Stimulated activated naive B cell treated with anti-CD40 and anti-IgM and Interleukin-4, amounts not matched to agents 10 μg/mL and 1 μg/mL and 100 μg/mL, for 72 hours (primary cell): ENCODE results near the gene IFT52.
A peak's percentile ranks its signal among the peaks of the same experiment; 100 is the strongest.

ENCODE experiments used
- ATAC-seq, 2 donors: fragments of 150-1000 bp; cut with Tn5 transposase; replicated peaks; 2 replicates each; pipeline ENCODE4 v1.10.0; 2021; ENCODE audit warnings: moderate library complexity in 1 of 2
- DNase-seq: peaks from one replicate; pipeline ENCODE4 v3.0.0; 2021
- H3K27ac Mint-ChIP-seq: one replicate; pipeline ENCODE4 v1.8.0; 2022; ENCODE audit warnings: mild to moderate bottlenecking, mixed read lengths
- H3K27me3 Mint-ChIP-seq, 2 donors: one replicate each; pipeline ENCODE4 v1.8.0; 2022; ENCODE audit warnings: mixed read lengths in 2 of 2
- H3K36me3 Mint-ChIP-seq, 2 donors: one replicate each; pipeline ENCODE4 v1.8.0; 2022; ENCODE audit warnings: mixed read lengths in 2 of 2, mild to moderate bottlenecking in 1 of 2
- H3K4me1 Mint-ChIP-seq, 2 donors: one replicate each; pipeline ENCODE4 v1.8.0; 2022; ENCODE audit warnings: mixed read lengths in 2 of 2, mild to moderate bottlenecking in 1 of 2
- H3K4me3 Mint-ChIP-seq, 2 donors: one replicate each; pipeline ENCODE4 v1.8.0; 2022; ENCODE audit warnings: mild to moderate bottlenecking in 2 of 2, mixed read lengths in 2 of 2, moderate library complexity in 1 of 2
- H3K9me3 Mint-ChIP-seq, 2 donors: one replicate each; pipeline ENCODE4 v1.8.0; 2022; ENCODE audit warnings: mixed read lengths in 2 of 2, mild to moderate bottlenecking in 1 of 2

Gene IFT52

DNA sequence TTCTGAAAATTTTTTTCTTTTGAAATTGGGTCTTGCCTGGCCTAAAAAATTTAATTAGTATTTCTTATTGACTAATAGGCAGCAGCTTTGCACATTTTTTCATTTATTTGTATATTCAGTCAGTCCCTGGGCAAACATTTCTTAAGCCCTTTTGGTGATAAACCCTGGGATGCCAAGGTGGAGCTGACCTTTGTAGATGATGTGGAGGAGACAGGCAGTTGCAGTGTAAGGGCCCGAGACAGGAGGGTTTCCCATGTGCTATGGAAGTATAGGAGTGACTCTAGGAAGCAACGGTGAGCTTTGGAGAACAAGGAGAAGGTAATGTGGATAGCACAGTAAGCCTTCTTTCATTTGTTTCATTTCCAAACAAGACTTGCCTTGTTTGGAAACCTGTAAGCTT is 79.7 kb downstream of the IFT52 start:
- H3K36me3 Mint-ChIP-seq: peaks cover 7 to 11% of the 10 kb centered on the region in 2 donors
- no peak overlapping the region for H3K4me3 Mint-ChIP-seq
- H3K4me1 Mint-ChIP-seq: peaks cover 4 to 19% of the 10 kb centered on the region in 2 donors
- no peaks in the 10 kb centered on the region for H3K9me3 Mint-ChIP-seq
- DNase-seq: no peak
- no peak overlapping the region for H3K27ac Mint-ChIP-seq
- no peak for ATAC-seq
- no peaks in the 10 kb centered on the region for H3K27me3 Mint-ChIP-seq

DNA sequence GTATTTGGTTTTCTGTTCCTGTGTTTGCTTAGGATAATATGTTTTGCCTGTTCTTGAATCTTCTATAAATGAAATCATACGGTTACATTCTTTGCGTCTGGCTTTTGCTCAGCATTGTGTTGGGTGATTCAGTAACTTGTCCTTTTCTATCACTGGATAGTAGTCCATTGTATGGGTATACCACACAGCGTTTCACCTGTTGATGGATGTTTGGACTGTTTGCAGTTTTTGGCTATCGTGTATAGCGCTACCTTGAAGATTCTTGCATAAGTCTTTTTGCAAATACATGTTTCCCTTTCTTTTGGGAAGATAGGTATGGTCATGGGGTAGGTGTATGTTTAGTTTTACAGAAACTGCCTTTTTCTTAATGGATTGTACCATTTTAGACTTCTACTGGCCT is 85.6 kb downstream of the IFT52 start:
- ATAC-seq (no peak), DNase-seq (no peak)
- peaks cover 11 to 21% of the 10 kb centered on the region in 2 donors for H3K4me1 Mint-ChIP-seq
- H3K27me3 Mint-ChIP-seq: no peaks in the 10 kb centered on the region
- no peaks in the 10 kb centered on the region for H3K9me3 Mint-ChIP-seq
- no peak overlapping the region for H3K27ac Mint-ChIP-seq
- peaks cover 9 to 15% of the 10 kb centered on the region in 2 donors for H3K36me3 Mint-ChIP-seq
- no peak overlapping the region for H3K4me3 Mint-ChIP-seq

DNA sequence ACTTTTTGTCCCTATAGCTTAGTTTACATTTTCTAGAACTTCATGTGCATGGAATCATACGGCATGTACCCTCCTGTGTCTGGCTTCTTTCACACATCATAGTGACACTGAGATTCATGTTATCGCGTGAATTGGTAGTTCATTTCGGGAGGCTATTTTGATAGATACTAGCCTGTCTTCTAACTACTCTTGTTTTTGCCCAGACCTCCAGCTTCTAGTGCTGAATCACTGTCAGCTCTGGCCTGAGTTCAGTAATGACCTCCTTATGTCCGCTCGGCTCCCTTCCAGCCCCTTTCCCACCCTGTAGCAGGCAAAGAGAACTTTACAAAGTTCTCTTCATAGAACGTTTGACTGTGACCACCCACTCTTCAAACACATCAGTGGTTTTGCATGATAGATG is 90.2 kb downstream of the IFT52 start:
- Mint-ChIP-seq H3K4me1 (peaks cover 28 to 40% of the 10 kb centered on the region in 2 donors), H3K27me3 (no peaks in the 10 kb centered on the region), H3K4me3 (peak overlapping the region; percentile 2 to 64), H3K9me3 (no peaks in the 10 kb centered on the region), H3K27ac (peak overlapping the region; percentile 20), H3K36me3 (peaks cover 6 to 9% of the 10 kb centered on the region in 2 donors)
- no peak for DNase-seq
- ATAC-seq: peak; percentile 1

DNA sequence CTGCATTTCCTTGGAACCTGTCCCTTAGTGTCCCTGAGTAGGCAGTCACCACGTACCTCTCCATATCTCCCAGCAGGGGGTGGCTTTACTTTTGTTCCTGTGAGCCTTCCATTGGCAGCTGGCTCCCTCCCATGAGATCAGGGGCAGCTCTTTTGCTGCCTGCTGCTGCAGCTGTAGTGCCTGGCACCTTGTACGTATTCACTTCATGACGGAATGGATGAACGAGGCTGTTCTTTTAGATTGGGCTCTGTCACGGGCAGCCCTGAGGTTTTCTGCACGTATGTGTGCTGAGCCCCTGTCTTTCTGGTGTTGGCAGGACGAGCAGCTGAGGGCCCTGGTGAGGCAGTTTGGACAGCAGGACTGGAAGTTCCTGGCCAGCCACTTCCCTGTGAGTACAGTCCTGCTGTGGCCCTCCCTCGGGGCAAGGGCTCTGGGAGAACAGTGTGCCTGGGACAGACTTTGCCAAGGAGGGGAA is 90.8 kb downstream of the IFT52 start:
- Mint-ChIP-seq H3K27ac (peak overlapping the region; percentile 91), H3K9me3 (no peaks in the 10 kb centered on the region), H3K4me3 (peak overlapping the region; percentile 2 to 64), H3K4me1 (peaks cover 27 to 45% of the 10 kb centered on the region in 2 donors), H3K36me3 (peaks cover 5 to 6% of the 10 kb centered on the region in 2 donors), H3K27me3 (no peaks in the 10 kb centered on the region)
- ATAC-seq (peak; percentile 62 to 64), DNase-seq (peak; percentile 20)

DNA sequence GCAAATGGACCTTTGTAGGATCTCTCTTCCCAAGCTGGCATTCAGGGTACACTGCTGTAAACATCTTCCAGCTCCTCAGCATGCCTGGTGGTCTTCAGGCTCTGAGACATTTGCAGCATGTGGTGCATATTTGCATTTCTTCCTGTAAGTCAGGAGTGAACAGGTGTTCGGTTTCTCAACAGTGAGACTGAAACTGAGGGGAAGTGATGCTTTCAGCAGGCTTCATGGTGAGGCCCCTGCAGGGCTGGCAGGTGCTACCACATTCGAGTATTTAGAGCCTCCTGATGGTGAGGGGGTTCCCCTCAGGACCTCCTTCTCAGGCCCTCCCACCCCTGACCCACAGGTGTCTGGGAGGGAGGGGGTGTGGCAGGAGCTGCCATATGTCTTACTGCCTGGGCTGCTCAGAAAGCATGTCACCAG is 91.3 kb downstream of the IFT52 start:
- H3K9me3 Mint-ChIP-seq: no peaks in the 10 kb centered on the region
- H3K36me3 Mint-ChIP-seq: peaks cover 4 to 8% of the 10 kb centered on the region in 2 donors
- H3K4me3 Mint-ChIP-seq: peak overlapping the region; percentile 2 to 64
- no peaks in the 10 kb centered on the region for H3K27me3 Mint-ChIP-seq
- DNase-seq (peak; percentile 77), ATAC-seq (peak; percentile 94 to 97)
- H3K4me1 Mint-ChIP-seq: peaks cover 28 to 50% of the 10 kb centered on the region in 2 donors
- peak overlapping the region; percentile 91 for H3K27ac Mint-ChIP-seq

DNA sequence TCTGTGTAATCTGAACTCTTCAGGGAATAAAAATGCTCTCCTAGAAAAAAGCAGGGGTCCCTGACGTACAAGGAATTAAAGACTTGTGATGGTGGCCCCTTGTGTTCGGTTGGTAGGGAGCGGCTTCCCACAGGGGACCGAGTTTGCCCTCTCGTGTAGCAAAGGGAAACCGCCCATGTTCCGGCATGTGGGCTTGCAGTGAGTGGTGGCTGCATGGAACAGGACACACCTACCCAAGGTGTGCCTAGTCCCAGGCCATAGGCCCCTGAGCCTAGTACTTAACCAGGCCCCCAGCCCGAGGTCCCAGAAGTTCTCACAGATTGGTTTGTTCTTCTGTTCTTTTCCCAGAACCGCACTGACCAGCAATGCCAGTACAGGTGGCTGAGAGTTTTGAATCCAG is 91.7 kb downstream of the IFT52 start:
- ATAC-seq (peak; percentile 22 to 33), DNase-seq (no peak)
- Mint-ChIP-seq H3K4me1 (peaks cover 28 to 51% of the 10 kb centered on the region in 2 donors), H3K27ac (peak overlapping the region; percentile 91), H3K9me3 (no peaks in the 10 kb centered on the region), H3K27me3 (no peaks in the 10 kb centered on the region), H3K36me3 (peaks cover 1 to 4% of the 10 kb centered on the region in 2 donors), H3K4me3 (peak overlapping the region in 1 of 2 donors; percentile 64)

DNA sequence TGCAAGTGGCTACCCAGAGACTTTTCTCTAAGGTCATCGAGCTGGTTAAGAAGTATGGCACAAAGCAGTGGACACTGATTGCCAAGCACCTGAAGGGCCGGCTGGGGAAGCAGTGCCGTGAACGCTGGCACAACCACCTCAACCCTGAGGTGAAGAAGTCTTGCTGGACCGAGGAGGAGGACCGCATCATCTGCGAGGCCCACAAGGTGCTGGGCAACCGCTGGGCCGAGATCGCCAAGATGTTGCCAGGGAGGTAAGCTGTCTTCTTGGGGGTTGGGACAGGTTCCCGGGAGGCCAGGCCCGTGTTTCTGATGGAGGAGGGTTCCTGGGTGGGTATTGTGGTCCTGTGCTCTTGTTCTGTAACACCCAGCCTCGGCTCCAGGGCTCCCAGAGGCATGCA is 96.1 kb downstream of the IFT52 start:
- Mint-ChIP-seq H3K4me3 (no peak overlapping the region), H3K4me1 (peaks cover 20 to 44% of the 10 kb centered on the region in 2 donors), H3K9me3 (no peaks in the 10 kb centered on the region), H3K36me3 (peaks cover 2 to 15% of the 10 kb centered on the region in 2 donors), H3K27ac (no peak overlapping the region), H3K27me3 (no peaks in the 10 kb centered on the region)
- DNase-seq: no peak
- no peak for ATAC-seq

DNA sequence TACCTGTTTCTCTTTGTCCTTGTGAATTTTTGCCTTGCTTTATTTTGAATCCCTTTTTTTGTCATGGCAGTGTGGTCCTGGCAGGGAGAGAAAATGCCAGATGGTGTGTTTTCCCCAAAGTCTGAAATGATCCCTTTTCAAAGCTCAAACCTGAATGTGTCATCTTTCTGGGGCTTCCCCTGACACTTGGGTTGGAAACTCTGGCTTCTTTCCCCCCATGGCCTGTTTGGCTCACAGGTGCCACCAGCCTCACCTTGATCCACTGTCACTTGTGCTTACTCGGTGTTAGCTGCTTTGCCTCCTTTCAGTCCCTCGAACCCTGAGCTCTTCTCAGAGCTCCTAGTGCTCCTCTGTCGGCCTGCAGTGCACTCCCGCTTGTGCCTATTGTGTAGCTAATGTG is 98.4 kb downstream of the IFT52 start:
- ATAC-seq (no peak), DNase-seq (no peak)
- no peak overlapping the region for H3K4me3 Mint-ChIP-seq
- no peaks in the 10 kb centered on the region for H3K9me3 Mint-ChIP-seq
- peaks cover 2 to 15% of the 10 kb centered on the region in 2 donors for H3K36me3 Mint-ChIP-seq
- H3K4me1 Mint-ChIP-seq: peaks cover 11 to 30% of the 10 kb centered on the region in 2 donors
- H3K27ac Mint-ChIP-seq: peak overlapping the region; percentile 28
- no peaks in the 10 kb centered on the region for H3K27me3 Mint-ChIP-seq

DNA sequence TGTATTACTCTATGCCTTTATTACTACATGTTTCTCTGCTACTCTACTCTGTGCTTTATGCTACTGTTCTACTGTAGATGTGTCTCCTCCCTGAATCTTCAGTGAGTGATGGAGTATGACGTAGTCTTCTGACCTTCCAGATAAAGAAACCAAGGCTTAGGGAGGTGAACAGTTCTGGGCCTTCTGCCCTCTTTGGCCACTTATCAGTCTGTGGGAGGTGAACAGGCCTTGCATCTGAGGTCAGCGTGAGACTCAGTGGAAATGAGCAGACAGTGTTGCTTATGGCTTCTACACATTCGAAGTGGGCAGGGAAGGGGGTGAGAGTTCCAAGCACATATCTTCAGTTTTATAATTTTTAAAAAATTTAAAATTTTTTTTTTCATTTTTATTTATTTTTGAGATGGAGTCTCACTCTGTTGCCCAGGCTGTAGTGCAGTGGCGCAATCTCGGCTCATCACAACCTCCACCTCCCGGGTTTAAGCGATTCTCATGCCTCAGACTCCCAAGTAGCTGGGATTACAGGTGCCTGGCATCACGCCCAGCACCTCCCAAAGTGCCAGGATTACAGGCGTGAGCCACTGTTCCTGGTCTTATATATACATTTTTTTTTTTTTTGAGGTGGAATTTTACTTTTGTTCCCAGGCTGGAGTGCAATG is 100.3 kb downstream of the IFT52 start:
- H3K4me1 Mint-ChIP-seq: peaks cover 11 to 29% of the 10 kb centered on the region in 2 donors
- H3K4me3 Mint-ChIP-seq: no peak overlapping the region
- H3K27me3 Mint-ChIP-seq: no peaks in the 10 kb centered on the region
- H3K27ac Mint-ChIP-seq: no peak overlapping the region
- peaks cover 5 to 15% of the 10 kb centered on the region in 2 donors for H3K36me3 Mint-ChIP-seq
- ATAC-seq (no peak), DNase-seq (no peak)
- H3K9me3 Mint-ChIP-seq: no peaks in the 10 kb centered on the region

DNA sequence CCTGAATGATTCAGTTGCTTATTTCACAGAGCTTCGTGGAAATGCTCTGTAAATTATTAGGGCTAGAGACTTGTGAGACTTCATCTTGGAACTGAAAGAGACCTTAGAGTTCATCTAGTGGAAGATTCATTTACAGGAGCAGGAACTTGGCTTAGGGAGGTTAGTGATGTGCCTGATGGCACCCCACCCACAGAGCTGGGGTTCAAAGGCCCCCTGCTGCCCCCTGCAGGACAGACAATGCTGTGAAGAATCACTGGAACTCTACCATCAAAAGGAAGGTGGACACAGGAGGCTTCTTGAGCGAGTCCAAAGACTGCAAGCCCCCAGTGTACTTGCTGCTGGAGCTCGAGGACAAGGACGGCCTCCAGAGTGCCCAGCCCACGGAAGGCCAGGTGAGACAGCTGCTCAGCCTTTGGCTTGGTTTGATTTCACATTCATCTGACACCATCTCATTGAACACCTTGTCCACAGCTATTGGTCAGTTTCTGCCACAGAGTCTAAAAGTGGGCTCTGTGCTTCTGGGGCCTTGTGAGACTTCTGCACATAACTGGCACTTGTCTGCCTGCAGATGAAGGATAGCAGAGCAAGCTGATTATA is 101.3 kb downstream of the IFT52 start:
- peak; percentile 85 to 91 for ATAC-seq
- no peak overlapping the region for H3K27ac Mint-ChIP-seq
- H3K4me3 Mint-ChIP-seq: no peak overlapping the region
- peaks cover 5 to 14% of the 10 kb centered on the region in 2 donors for H3K36me3 Mint-ChIP-seq
- peak; percentile 46 for DNase-seq
- H3K4me1 Mint-ChIP-seq: peaks cover 10 to 19% of the 10 kb centered on the region in 2 donors
- H3K27me3 Mint-ChIP-seq: no peaks in the 10 kb centered on the region
- no peaks in the 10 kb centered on the region for H3K9me3 Mint-ChIP-seq

DNA sequence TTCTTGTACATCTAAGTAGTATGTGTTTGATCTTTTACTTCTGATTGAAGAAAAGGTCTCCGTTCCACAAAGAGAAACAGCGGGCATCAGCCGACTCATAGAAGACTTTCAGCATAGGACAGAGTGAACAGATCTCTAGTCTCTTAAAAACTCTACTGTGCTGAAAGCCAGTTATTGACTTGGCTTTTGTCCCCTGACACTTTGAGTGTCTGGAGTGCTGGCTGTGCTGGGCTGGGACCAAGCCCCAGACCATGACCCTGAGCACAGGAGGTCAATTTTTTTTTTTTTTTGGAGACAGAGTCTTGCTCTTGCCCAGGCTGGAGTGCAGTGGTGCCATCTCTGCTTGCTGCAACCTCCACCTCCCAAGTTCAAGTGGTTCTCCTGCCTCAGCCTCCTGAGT is 104.0 kb downstream of the IFT52 start:
- no peak for DNase-seq
- peaks cover 4% of the 10 kb centered on the region in 2 donors for H3K4me1 Mint-ChIP-seq
- H3K36me3 Mint-ChIP-seq: peaks cover 6 to 9% of the 10 kb centered on the region in 2 donors
- no peaks in the 10 kb centered on the region for H3K9me3 Mint-ChIP-seq
- no peaks in the 10 kb centered on the region for H3K27me3 Mint-ChIP-seq
- no peak for ATAC-seq
- H3K4me3 Mint-ChIP-seq: no peak overlapping the region
- no peak overlapping the region for H3K27ac Mint-ChIP-seq

DNA sequence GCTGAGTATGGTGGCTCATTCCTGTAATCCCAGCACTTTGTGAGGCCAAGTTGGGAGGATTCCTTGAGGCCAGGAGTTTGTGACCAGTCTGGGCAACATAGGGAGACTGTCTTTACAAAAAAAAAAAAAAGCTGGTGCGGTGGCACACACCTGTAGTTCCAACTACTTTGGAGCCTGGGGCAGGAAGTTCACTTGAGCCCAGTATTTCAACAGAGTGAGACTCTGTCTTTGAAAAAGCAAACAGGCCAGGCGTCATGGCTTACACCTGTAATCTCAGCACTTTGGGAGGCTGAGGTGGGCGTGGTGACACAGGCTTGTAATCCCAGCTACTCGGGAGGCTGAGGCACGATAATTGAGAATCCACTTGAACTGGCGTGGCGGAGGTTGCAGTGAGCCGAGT is 104.8 kb downstream of the IFT52 start:
- H3K27me3 Mint-ChIP-seq: no peaks in the 10 kb centered on the region
- peaks cover 6 to 14% of the 10 kb centered on the region in 2 donors for H3K36me3 Mint-ChIP-seq
- H3K9me3 Mint-ChIP-seq: no peaks in the 10 kb centered on the region
- peaks cover 0 to 4% of the 10 kb centered on the region in 2 donors for H3K4me1 Mint-ChIP-seq
- DNase-seq (no peak), ATAC-seq (no peak)
- no peak overlapping the region for H3K4me3 Mint-ChIP-seq
- H3K27ac Mint-ChIP-seq: no peak overlapping the region
